Neuron (in vitro differentiated cells): ENCODE data around the gene AGMO.

Experiments
- H2AFZ ChIP-seq: one replicate; pipeline ENCODE4 v1.6.1; 2013; ENCODE audit warnings: low read depth, mild to moderate bottlenecking, inconsistent platforms, low read length, moderate library complexity
- H3K27me3 ChIP-seq: one replicate; pipeline ENCODE4 v1.6.1; 2013; ENCODE audit warnings: low read length; ENCODE audit not compliant: insufficient read depth
- H3K36me3 ChIP-seq: one replicate; pipeline ENCODE4 v1.6.1; 2013; ENCODE audit warnings: low read length; ENCODE audit not compliant: insufficient read depth
- H3K4me1 ChIP-seq: one replicate; pipeline ENCODE4 v1.6.1; 2013; ENCODE audit warnings: low read length; ENCODE audit not compliant: insufficient read depth
- H3K4me3 ChIP-seq: 2 replicates; pipeline ENCODE4 v1.5.1; 2013; ENCODE audit warnings: mild to moderate bottlenecking, low read length, moderate library complexity
- H3K9me3 ChIP-seq: one replicate; pipeline ENCODE4 v1.6.1; 2013; ENCODE audit warnings: low read length

AGMO gene

GRCh38 chr7:15508258-15508657 lies 53.6 kb downstream of the AGMO start:
- no peak overlapping the region for H3K4me3 ChIP-seq
- no peak overlapping the region for H2AFZ ChIP-seq
- no peaks in the 10 kb centered on the region for H3K9me3 ChIP-seq
- H3K27me3 ChIP-seq, result no peaks in the 10 kb centered on the region
- H3K4me1 ChIP-seq, result no peaks in the 10 kb centered on the region
- H3K36me3 ChIP-seq, result no peaks in the 10 kb centered on the region

- Histone ChIP-seq H3K27me3 (no peaks in the 10 kb centered on the region), H3K36me3 (no peaks in the 10 kb centered on the region), H3K4me1 (no peaks in the 10 kb centered on the region), H3K4me3 (no peak overlapping the region), H3K9me3 (no peaks in the 10 kb centered on the region), H2AFZ (no peak overlapping the region)
These were observed 54.1 kb downstream of the AGMO start for GRCh38 chr7:15507708-15508107.

- Histone ChIP-seq H3K4me1 (no peaks in the 10 kb centered on the region), H3K4me3 (no peak overlapping the region), H3K36me3 (no peaks in the 10 kb centered on the region), H2AFZ (no peak overlapping the region), H3K9me3 (no peaks in the 10 kb centered on the region), H3K27me3 (no peaks in the 10 kb centered on the region)
These were observed 54.6 kb downstream of the AGMO start for GRCh38 chr7:15507171-15507570.

- H3K9me3 ChIP-seq, result no peaks in the 10 kb centered on the region
- no peaks in the 10 kb centered on the region for H3K27me3 ChIP-seq
- no peaks in the 10 kb centered on the region for H3K36me3 ChIP-seq
- no peak overlapping the region for H2AFZ ChIP-seq
- H3K4me3 ChIP-seq, result no peak overlapping the region
- H3K4me1 ChIP-seq, result no peaks in the 10 kb centered on the region
These were observed 56.1 kb downstream of the AGMO start for GRCh38 chr7:15505761-15506160.

GRCh38 chr7:15504351-15504750 lies 57.5 kb downstream of the AGMO start:
- Histone ChIP-seq H3K36me3 (no peaks in the 10 kb centered on the region), H3K4me3 (no peak overlapping the region), H3K4me1 (no peaks in the 10 kb centered on the region), H2AFZ (no peak overlapping the region), H3K9me3 (no peaks in the 10 kb centered on the region), H3K27me3 (no peaks in the 10 kb centered on the region)

GRCh38 chr7:15503603-15504290 lies 58.1 kb downstream of the AGMO start:
- no peak overlapping the region for H3K4me3 ChIP-seq

GRCh38 chr7:15498465-15498864 lies 63.4 kb downstream of the AGMO start:
- Histone ChIP-seq H3K27me3 (no peaks in the 10 kb centered on the region), H2AFZ (no peak overlapping the region), H3K36me3 (no peaks in the 10 kb centered on the region)

More at GRCh38 chr7:15503603-15504290, 58.1 kb downstream of the AGMO start:
- Histone ChIP-seq H3K4me1 (no peaks in the 10 kb centered on the region), H3K36me3 (no peaks in the 10 kb centered on the region), H3K27me3 (no peaks in the 10 kb centered on the region), H2AFZ (no peak overlapping the region), H3K9me3 (no peaks in the 10 kb centered on the region)

GRCh38 chr7:15495170-15495569 lies 66.6 kb downstream of the AGMO start:
- no peak overlapping the region for H2AFZ ChIP-seq
- no peaks in the 10 kb centered on the region for H3K4me1 ChIP-seq
- no peaks in the 10 kb centered on the region for H3K36me3 ChIP-seq
- no peaks in the 10 kb centered on the region for H3K9me3 ChIP-seq
- no peaks in the 10 kb centered on the region for H3K27me3 ChIP-seq
- no peak overlapping the region for H3K4me3 ChIP-seq

More at GRCh38 chr7:15498465-15498864, 63.4 kb downstream of the AGMO start:
- no peaks in the 10 kb centered on the region for H3K9me3 ChIP-seq
- H3K4me1 ChIP-seq, result no peaks in the 10 kb centered on the region
- H3K4me3 ChIP-seq, result no peak overlapping the region

GRCh38 chr7:15494711-15495110 lies 67.1 kb downstream of the AGMO start:
- no peaks in the 10 kb centered on the region for H3K9me3 ChIP-seq
- no peaks in the 10 kb centered on the region for H3K36me3 ChIP-seq
- no peak overlapping the region for H3K4me3 ChIP-seq
- no peaks in the 10 kb centered on the region for H3K4me1 ChIP-seq
- H3K27me3 ChIP-seq, result no peaks in the 10 kb centered on the region
- no peak overlapping the region for H2AFZ ChIP-seq

- Histone ChIP-seq H3K27me3 (no peaks in the 10 kb centered on the region), H2AFZ (no peak overlapping the region), H3K36me3 (no peaks in the 10 kb centered on the region), H3K4me3 (no peak overlapping the region), H3K9me3 (no peaks in the 10 kb centered on the region), H3K4me1 (peaks cover 2% of the 10 kb centered on the region)
These were observed 70.5 kb downstream of the AGMO start for GRCh38 chr7:15491361-15491760.

- Histone ChIP-seq H2AFZ (no peak overlapping the region), H3K4me3 (no peak overlapping the region), H3K9me3 (no peaks in the 10 kb centered on the region), H3K27me3 (no peaks in the 10 kb centered on the region), H3K36me3 (no peaks in the 10 kb centered on the region), H3K4me1 (peaks cover 2% of the 10 kb centered on the region)
These were observed 71.5 kb downstream of the AGMO start for GRCh38 chr7:15490291-15490690.

GRCh38 chr7:15489861-15490260 lies 72.0 kb downstream of the AGMO start:
- no peak overlapping the region for H3K4me3 ChIP-seq
- no peaks in the 10 kb centered on the region for H3K9me3 ChIP-seq
- no peak overlapping the region for H2AFZ ChIP-seq
- peaks cover 2% of the 10 kb centered on the region for H3K4me1 ChIP-seq
- no peaks in the 10 kb centered on the region for H3K36me3 ChIP-seq
- no peaks in the 10 kb centered on the region for H3K27me3 ChIP-seq

- Histone ChIP-seq H3K36me3 (no peaks in the 10 kb centered on the region), H3K4me3 (no peak overlapping the region), H3K4me1 (peaks cover 2% of the 10 kb centered on the region), H3K9me3 (no peaks in the 10 kb centered on the region), H3K27me3 (no peaks in the 10 kb centered on the region), H2AFZ (no peak overlapping the region)
These were observed 72.4 kb downstream of the AGMO start for GRCh38 chr7:15489383-15489782.

GRCh38 chr7:15488401-15488800 lies 73.4 kb downstream of the AGMO start:
- H3K27me3 ChIP-seq, result no peaks in the 10 kb centered on the region
- no peak overlapping the region for H3K4me3 ChIP-seq

More at GRCh38 chr7:15488401-15488800, 73.4 kb downstream of the AGMO start:
- Histone ChIP-seq H3K4me1 (peaks cover 2% of the 10 kb centered on the region), H3K9me3 (no peaks in the 10 kb centered on the region), H2AFZ (no peak overlapping the region), H3K36me3 (no peaks in the 10 kb centered on the region)
